Measurements from ENCODE around the gene TENM3.

The TENM3 gene

DNA sequence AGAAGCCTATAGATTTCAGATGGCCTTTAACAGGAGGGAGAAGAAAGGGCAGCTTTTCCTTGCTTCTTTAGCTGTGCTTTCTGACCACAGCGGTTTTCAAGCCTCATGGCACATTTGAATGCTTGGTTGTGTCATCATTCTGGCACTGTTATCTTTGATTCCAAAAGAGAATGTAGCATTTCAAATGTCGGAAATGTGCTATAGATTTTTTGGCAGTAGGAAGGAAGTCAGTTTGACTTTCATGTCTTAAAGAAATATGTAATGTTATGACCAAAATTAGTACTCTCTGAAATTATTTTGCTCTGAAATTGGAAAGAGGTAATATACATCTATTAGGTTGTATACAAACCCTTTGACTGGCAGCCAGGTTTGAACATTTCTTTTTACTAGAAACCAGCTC, 171.9 kb downstream of the TENM3 start:
- Histone ChIP-seq H3K4me1 (ENCODE audit: control insufficient read depth, low read depth, low read length) (peaks cover 28% of the 10 kb centered on the region), H3K4me3 (ENCODE audit: low read length) (no peak overlapping the region), H3K27ac (ENCODE audit: low read length) (no peak overlapping the region), H3K36me3 (ENCODE audit: control insufficient read depth, low read depth, low read length) (no peaks in the 10 kb centered on the region), H3K9ac (ENCODE audit: low read length) (no peak overlapping the region), H3K27me3 (ENCODE audit: control insufficient read depth, insufficient read depth, low read length) (no peaks in the 10 kb centered on the region), H3K9me3 (ENCODE audit: control insufficient read depth, low read depth, low read length) (peaks cover 9% of the 10 kb centered on the region)

DNA sequence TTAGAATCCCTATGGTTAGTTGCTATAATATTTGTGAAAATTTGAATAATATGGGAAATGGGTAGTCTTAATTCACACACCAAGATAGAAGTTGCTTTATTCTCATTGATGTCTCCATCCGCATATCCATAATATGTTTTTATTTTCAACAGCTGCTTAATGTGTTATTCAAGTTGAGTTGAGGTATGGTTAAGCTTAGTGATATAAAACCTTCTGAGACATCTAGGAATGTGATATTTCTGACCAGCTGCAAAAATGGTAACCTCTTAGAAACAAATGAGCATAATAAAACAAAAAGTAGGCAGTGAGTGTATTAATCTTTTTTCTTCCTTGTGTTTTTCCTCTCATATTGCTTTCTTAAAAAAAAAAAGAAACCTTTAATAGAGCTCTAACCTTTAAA, 172.9 kb downstream of the TENM3 start:
- Histone ChIP-seq H3K27ac (ENCODE audit: low read length) (no peak overlapping the region), H3K9me3 (ENCODE audit: control insufficient read depth, low read depth, low read length) (peaks cover 9% of the 10 kb centered on the region), H3K9ac (ENCODE audit: low read length) (no peak overlapping the region), H3K36me3 (ENCODE audit: control insufficient read depth, low read depth, low read length) (no peaks in the 10 kb centered on the region), H3K4me3 (ENCODE audit: low read length) (no peak overlapping the region), H3K4me1 (ENCODE audit: control insufficient read depth, low read depth, low read length) (peaks cover 27% of the 10 kb centered on the region), H3K27me3 (ENCODE audit: control insufficient read depth, insufficient read depth, low read length) (no peaks in the 10 kb centered on the region)

DNA sequence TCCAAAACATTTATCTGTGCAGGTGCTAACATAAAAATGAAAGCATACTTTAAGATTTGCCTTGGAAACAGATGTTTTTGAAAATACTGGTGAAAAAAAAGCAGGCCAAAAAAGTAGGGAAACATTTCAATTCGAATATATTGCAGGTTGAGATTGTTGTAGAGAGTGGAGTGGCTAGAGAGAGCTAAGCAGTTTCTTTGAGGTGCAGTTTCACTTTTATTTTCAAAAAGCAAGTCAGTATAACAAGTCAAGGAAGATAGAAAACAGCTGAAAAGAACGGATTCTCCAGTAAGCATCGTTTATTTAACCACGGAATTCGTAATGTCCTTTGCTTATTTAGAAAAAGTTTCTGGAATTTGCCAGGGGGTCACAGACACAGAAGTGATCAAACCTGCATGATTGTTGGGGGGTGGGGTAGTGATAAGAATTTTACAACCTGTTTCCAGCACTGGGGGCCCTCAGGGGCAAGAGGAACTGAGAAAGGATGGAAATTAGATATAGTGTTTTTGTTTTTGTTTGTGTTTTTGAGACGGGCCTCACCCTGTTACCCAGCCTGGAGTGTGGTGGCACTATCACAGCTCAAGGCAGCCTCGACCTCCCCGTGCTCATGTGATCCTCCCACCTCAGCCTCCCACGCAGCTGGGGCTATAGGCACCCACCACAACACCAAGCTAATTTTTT, 175.0 kb downstream of the TENM3 start:
- H3K4me3 ChIP-seq (ENCODE audit: low read length) = no peak overlapping the region
- H3K27ac ChIP-seq (ENCODE audit: low read length) = no peak overlapping the region

DNA sequence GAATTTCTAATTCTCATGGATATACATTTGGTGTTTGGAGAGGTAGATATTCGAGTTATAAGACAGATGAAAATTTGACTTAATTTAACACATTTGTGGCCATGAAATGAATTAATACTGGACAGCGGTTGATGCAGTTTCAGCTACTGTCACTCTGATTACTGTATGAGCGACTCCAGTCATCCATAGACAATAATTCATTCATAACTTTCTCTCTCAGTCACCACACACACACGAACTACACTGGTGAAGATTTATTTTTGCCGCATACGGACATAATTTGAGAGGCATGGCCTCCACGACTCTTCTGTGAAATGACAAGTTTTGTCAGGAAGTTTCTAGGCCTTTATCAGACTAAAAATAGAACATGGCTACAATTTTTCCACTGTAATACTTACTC, 177.0 kb downstream of the TENM3 start:
- Histone ChIP-seq H3K27me3 (ENCODE audit: control insufficient read depth, insufficient read depth, low read length) (no peaks in the 10 kb centered on the region), H3K36me3 (ENCODE audit: control insufficient read depth, low read depth, low read length) (no peaks in the 10 kb centered on the region), H3K9me3 (ENCODE audit: control insufficient read depth, low read depth, low read length) (no peaks in the 10 kb centered on the region), H3K9ac (ENCODE audit: low read length) (no peak overlapping the region), H3K4me1 (ENCODE audit: control insufficient read depth, low read depth, low read length) (peaks cover 22% of the 10 kb centered on the region), H3K4me3 (ENCODE audit: low read length) (no peak overlapping the region), H3K27ac (ENCODE audit: low read length) (no peak overlapping the region)

More for the DNA sequence above, 175.0 kb downstream of the TENM3 start:
- H3K36me3 ChIP-seq (ENCODE audit: control insufficient read depth, low read depth, low read length) = no peaks in the 10 kb centered on the region
- H3K9me3 ChIP-seq (ENCODE audit: control insufficient read depth, low read depth, low read length) = peaks cover 6% of the 10 kb centered on the region
- no peaks in the 10 kb centered on the region for H3K27me3 ChIP-seq (ENCODE audit: control insufficient read depth, insufficient read depth, low read length)
- no peak overlapping the region for H3K9ac ChIP-seq (ENCODE audit: low read length)
- H3K4me1 ChIP-seq (ENCODE audit: control insufficient read depth, low read depth, low read length) = peaks cover 28% of the 10 kb centered on the region

DNA sequence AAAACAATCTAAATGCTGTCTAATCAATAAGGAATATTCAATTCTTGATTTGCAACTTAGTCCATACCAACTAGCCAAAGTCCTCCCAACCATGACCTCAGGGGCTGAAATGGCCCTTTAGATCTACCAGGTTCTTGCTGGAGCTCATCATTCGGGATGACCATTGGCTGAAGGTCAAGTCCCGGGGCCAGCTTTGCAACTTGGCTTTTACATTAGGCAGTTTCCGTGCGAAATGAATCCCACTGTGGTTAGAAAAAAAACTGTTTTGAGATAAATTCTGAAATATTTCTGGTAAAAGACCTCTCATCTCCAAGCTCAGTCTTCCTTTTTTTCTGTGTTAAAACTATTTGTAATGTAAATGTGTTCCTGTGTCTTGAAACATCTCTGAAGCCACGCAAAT, 178.6 kb downstream of the TENM3 start:
- no peak overlapping the region for H3K27ac ChIP-seq (ENCODE audit: low read length)
- no peak overlapping the region for H3K9ac ChIP-seq (ENCODE audit: low read length)
- H3K4me3 ChIP-seq (ENCODE audit: low read length) = no peak overlapping the region
- H3K36me3 ChIP-seq (ENCODE audit: control insufficient read depth, low read depth, low read length) = no peaks in the 10 kb centered on the region
- H3K27me3 ChIP-seq (ENCODE audit: control insufficient read depth, insufficient read depth, low read length) = no peaks in the 10 kb centered on the region
- peaks cover 10% of the 10 kb centered on the region for H3K4me1 ChIP-seq (ENCODE audit: control insufficient read depth, low read depth, low read length)
- H3K9me3 ChIP-seq (ENCODE audit: control insufficient read depth, low read depth, low read length) = no peaks in the 10 kb centered on the region

DNA sequence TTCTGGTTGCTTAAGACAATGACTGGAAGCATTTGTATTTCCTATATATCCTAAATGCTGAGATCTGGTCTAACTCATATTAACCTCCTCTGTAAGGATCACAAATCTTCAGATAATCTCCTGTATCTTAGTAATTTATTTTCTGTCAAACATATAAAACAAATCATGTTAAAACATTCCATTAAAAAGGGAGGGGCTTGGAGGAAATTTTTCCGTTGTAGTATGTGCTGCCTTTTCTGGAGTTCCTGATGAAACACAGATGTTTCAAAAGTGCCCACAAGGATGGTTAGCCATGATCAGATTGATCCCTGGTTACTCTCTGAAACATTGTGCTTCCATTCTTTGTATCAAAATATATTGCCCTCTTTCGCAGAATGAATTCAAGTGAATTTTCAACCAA, 182.1 kb downstream of the TENM3 start:
- H3K36me3 ChIP-seq (ENCODE audit: control insufficient read depth, low read depth, low read length) = no peaks in the 10 kb centered on the region
- H3K4me3 ChIP-seq (ENCODE audit: low read length) = no peak overlapping the region
- H3K27ac ChIP-seq (ENCODE audit: low read length) = no peak overlapping the region
- H3K9ac ChIP-seq (ENCODE audit: low read length) = no peak overlapping the region
- H3K9me3 ChIP-seq (ENCODE audit: control insufficient read depth, low read depth, low read length) = no peaks in the 10 kb centered on the region
- H3K27me3 ChIP-seq (ENCODE audit: control insufficient read depth, insufficient read depth, low read length) = no peaks in the 10 kb centered on the region
- H3K4me1 ChIP-seq (ENCODE audit: control insufficient read depth, low read depth, low read length) = peaks cover 6% of the 10 kb centered on the region

DNA sequence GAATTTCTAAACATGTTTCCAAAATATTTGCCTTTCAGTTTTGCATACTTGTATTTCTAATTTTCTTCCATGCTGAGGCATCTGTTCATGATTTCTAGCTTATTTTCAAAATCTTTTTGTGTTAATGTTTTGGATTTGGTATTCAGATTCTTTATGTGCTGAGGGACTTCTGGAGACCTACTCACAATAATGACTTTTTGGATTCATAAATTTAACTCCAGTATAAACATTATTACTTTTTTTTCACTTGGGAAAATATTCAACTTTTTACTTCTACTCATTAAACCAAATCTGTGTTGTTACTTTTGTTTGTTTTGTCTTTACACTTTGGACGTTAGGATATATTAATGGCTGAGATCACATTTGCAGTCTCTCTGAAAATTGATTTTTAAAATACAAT, 183.7 kb downstream of the TENM3 start:
- H3K27ac ChIP-seq (ENCODE audit: low read length) = no peak overlapping the region
- H3K36me3 ChIP-seq (ENCODE audit: control insufficient read depth, low read depth, low read length) = no peaks in the 10 kb centered on the region
- peaks cover 3% of the 10 kb centered on the region for H3K4me1 ChIP-seq (ENCODE audit: control insufficient read depth, low read depth, low read length)
- no peaks in the 10 kb centered on the region for H3K9me3 ChIP-seq (ENCODE audit: control insufficient read depth, low read depth, low read length)
- no peak overlapping the region for H3K4me3 ChIP-seq (ENCODE audit: low read length)
- no peak overlapping the region for H3K9ac ChIP-seq (ENCODE audit: low read length)
- no peaks in the 10 kb centered on the region for H3K27me3 ChIP-seq (ENCODE audit: control insufficient read depth, insufficient read depth, low read length)

DNA sequence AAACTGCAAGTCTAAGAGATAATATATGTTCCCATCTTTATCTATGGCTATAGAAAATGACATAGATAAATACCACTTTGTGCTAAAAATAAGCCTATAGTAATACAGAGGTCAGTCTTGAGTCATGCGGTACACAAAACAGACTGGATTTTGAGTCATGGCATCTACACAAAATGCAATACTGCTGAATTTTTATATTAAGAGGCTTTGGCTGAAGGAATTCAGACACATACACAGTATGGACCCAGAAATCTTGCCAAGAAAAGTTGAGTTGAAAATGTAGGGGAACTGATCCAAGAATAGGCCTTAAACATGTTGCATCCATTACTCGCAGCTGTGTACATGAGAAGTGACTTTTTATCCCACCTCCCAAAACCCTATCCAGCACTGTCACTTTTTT, 184.4 kb downstream of the TENM3 start:
- no peaks in the 10 kb centered on the region for H3K9me3 ChIP-seq (ENCODE audit: control insufficient read depth, low read depth, low read length)
- H3K27me3 ChIP-seq (ENCODE audit: control insufficient read depth, insufficient read depth, low read length) = no peaks in the 10 kb centered on the region
- no peaks in the 10 kb centered on the region for H3K4me1 ChIP-seq (ENCODE audit: control insufficient read depth, low read depth, low read length)
- H3K27ac ChIP-seq (ENCODE audit: low read length) = no peak overlapping the region
- no peaks in the 10 kb centered on the region for H3K36me3 ChIP-seq (ENCODE audit: control insufficient read depth, low read depth, low read length)
- H3K9ac ChIP-seq (ENCODE audit: low read length) = no peak overlapping the region
- no peak overlapping the region for H3K4me3 ChIP-seq (ENCODE audit: low read length)

DNA sequence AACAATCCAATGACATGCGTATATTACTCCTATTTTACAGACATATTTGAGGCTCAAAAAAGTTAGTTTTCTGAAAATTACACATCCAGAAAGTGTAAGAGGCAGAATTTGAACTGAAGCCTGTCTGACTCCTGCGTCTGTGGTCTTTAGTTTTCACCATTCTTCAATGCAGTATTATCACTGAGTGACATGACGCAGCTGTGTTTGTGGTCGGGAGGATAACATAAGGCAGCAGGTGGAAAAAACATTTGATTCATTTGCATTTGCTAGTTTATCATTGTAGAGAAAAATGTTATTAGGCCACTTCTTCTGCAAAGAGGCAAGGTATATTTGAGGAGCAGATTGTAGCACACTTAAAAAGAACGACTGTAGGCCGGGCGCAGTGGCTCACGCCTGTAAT, 186.7 kb downstream of the TENM3 start:
- H3K4me3 ChIP-seq (ENCODE audit: low read length) = no peak overlapping the region
- no peaks in the 10 kb centered on the region for H3K36me3 ChIP-seq (ENCODE audit: control insufficient read depth, low read depth, low read length)
- no peaks in the 10 kb centered on the region for H3K9me3 ChIP-seq (ENCODE audit: control insufficient read depth, low read depth, low read length)
- no peaks in the 10 kb centered on the region for H3K27me3 ChIP-seq (ENCODE audit: control insufficient read depth, insufficient read depth, low read length)
- H3K27ac ChIP-seq (ENCODE audit: low read length) = no peak overlapping the region
- H3K4me1 ChIP-seq (ENCODE audit: control insufficient read depth, low read depth, low read length) = no peaks in the 10 kb centered on the region
- no peak overlapping the region for H3K9ac ChIP-seq (ENCODE audit: low read length)

DNA sequence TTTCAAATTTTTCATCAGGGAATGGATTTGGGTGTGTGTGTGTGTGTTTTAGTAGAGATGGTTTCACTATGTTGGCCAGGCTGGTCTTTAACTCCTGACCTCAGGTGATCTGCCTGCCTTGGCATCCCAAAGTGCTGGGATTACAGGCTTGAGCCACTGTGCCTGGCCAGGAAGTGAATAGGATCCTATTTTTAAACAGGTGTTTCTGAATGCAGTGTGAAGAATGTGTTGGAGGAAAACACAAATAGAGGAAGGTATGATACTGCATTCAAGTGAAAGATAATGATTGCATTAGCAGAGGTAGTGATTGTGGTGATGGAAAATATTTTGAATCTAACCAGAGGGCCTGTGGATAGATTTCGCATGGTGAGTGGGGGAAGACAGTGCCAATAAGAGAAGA, 189.6 kb downstream of the TENM3 start:
- H3K27ac ChIP-seq (ENCODE audit: low read length) = no peak overlapping the region
- H3K9me3 ChIP-seq (ENCODE audit: control insufficient read depth, low read depth, low read length) = no peaks in the 10 kb centered on the region
- H3K4me1 ChIP-seq (ENCODE audit: control insufficient read depth, low read depth, low read length) = no peaks in the 10 kb centered on the region
- no peaks in the 10 kb centered on the region for H3K27me3 ChIP-seq (ENCODE audit: control insufficient read depth, insufficient read depth, low read length)
- no peaks in the 10 kb centered on the region for H3K36me3 ChIP-seq (ENCODE audit: control insufficient read depth, low read depth, low read length)
- no peak overlapping the region for H3K4me3 ChIP-seq (ENCODE audit: low read length)
- no peak overlapping the region for H3K9ac ChIP-seq (ENCODE audit: low read length)

DNA sequence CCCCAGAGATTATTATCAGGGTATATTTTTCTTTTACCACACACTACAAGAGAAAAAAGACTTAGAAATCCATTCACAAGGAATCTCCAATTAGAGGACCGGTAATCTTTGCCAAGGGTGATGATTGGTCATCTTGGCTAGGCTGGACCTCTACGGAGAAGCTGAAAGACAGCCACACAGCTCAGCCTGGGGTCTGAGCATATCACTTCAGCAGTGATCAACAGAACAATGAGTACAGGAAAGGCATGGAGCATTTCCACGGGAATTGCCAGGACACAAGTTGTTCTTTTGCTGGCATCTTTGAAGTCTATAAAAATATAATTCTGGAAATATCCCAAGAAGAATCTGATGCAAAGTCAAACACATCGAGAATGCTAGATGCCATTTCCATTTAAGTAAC, 191.5 kb downstream of the TENM3 start:
- Histone ChIP-seq H3K27me3 (ENCODE audit: control insufficient read depth, insufficient read depth, low read length) (no peaks in the 10 kb centered on the region), H3K9ac (ENCODE audit: low read length) (no peak overlapping the region), H3K9me3 (ENCODE audit: control insufficient read depth, low read depth, low read length) (no peaks in the 10 kb centered on the region), H3K4me1 (ENCODE audit: control insufficient read depth, low read depth, low read length) (no peaks in the 10 kb centered on the region), H3K4me3 (ENCODE audit: low read length) (no peak overlapping the region), H3K36me3 (ENCODE audit: control insufficient read depth, low read depth, low read length) (no peaks in the 10 kb centered on the region), H3K27ac (ENCODE audit: low read length) (no peak overlapping the region)

DNA sequence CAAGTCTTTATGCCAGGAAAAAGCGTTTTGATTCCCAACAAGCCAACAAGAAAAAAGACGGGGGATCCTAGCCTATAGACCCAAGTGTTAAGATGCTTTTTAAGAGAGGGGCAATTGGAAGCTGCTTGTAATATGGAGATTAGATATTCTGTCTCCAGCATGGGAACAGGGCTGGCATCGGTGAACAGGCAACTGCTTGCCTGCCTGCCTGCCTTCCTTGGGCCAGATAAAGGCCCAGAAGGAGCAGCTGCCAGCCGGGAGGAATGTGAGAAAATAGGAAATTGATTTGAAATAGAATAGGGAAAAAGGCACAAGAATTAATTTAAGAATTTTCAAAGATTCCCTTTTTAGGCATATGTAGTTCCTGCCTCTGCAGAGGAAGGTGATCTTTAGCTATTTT, 192.2 kb downstream of the TENM3 start:
- no peaks in the 10 kb centered on the region for H3K27me3 ChIP-seq (ENCODE audit: control insufficient read depth, insufficient read depth, low read length)
- H3K4me1 ChIP-seq (ENCODE audit: control insufficient read depth, low read depth, low read length) = no peaks in the 10 kb centered on the region
- no peak overlapping the region for H3K9ac ChIP-seq (ENCODE audit: low read length)
- no peak overlapping the region for H3K4me3 ChIP-seq (ENCODE audit: low read length)
- no peaks in the 10 kb centered on the region for H3K36me3 ChIP-seq (ENCODE audit: control insufficient read depth, low read depth, low read length)
- H3K9me3 ChIP-seq (ENCODE audit: control insufficient read depth, low read depth, low read length) = no peaks in the 10 kb centered on the region
- H3K27ac ChIP-seq (ENCODE audit: low read length) = no peak overlapping the region
